DMS153 treated with DMSO at 0.1 percent for 48 hours (cell line): ENCODE data around the gene GTSF1L.

Source experiments
- DNase-seq: peaks from one replicate; lab custom pipeline; 2025; ENCODE audit not compliant: unreplicated experiment; lab: John Stamatoyannopoulos, UW

The GTSF1L gene

DNA sequence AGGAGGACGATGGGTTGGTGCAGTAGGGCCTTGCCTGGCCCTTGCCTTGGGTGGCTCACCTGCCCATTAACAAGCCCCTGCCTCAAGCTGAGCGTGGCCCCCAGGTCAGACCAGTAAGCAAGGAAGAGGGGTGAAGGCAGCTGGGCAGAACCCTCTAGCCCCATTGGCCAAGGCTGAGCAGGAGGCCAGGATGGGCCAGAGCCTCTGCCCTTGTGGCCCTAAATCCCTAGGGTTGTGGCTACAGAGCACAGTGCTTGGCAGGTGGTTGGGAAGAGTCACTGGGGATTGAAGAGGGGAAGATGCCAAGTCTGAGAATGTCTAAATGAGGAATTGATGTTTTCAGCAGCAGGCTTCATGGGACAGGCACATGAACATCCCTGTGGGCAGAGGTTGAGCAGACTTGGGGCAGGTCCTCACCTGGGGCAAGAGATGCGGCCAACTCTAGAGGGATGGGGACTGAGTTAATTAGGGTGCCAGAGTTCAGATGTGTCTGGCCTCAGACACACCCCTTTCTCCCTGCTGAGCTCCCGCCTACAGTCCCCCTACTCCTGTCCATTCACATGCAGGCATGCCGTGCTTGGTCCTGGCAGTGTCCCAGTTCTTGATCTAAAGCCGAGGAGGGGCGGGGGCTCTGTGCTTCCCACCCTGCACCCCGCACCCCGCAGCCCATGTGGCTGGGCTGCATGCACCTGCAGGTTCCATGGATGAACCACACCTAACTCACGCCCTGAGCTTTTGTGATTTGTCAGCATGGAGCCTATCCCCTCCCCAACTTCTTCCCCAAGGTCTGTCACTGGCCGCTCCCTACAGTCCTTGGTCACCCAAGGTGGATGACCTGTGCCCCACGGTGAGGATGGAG lies 9.8 kb downstream of the GTSF1L start:
- DNase-seq = no peak

DNA sequence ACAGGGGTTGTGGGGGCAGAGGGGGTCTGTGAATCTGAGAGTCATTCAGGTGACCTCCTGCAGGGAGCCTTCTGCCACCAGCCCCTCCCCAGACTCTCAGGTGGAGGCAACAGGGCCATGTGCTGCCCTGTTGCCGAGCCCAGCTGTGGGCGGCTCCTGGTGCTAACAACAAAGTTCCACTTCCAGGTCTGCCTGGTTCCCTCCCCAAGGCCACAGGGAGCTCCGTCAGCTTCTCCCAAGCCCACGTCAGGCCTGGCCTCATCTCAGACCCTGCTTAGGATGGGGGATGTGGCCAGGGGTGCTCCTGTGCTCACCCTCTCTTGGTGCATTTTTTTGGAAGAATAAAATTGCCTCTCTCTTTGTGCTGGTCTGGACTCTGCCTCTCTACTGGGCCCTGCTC lies 10.7 kb downstream of the GTSF1L start:
- no peak for DNase-seq

- no peak for DNase-seq
Measured at GRCh38 chr20:43715511-43715910, 11.3 kb downstream of the GTSF1L start.

- DNase-seq = no peak
Measured at GRCh38 chr20:43715044-43715443, 11.8 kb downstream of the GTSF1L start.

- no peak for DNase-seq
Measured at GRCh38 chr20:43711098-43711654, 15.6 kb downstream of the GTSF1L start.

DNA sequence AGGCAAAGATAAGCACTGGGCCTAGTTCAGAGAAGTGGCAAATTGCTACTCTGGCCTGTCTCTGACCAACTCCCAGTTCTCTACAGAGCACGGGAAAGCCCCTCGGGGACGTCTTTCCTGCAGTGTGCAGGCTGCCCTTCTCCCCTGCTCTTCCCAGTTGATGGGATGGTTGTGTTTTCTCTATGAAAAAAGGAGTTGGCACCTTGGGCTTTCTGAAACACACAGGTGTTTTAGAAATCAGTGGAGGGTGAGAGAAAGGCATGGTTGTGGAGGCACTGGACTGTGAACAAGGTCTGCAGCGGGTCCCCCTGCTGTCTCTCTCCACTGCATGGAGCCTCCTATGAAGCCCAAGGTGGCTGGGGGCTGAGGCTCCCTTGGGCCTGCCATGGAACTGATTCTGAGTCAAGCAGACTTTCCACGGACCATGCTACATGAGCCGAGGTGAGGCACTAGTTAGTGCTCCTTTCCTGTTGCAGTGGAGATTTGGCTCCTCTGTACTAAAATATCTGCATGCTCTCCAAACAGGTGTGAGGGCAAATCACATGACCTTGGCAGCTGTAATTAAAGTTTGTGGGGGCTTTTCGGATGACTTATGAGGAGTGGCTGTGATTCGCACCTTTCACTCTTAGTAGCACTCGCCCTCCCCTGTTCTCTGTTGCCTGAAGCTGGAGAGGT lies 16.3 kb downstream of the GTSF1L start:
- DNase-seq = no peak

DNA sequence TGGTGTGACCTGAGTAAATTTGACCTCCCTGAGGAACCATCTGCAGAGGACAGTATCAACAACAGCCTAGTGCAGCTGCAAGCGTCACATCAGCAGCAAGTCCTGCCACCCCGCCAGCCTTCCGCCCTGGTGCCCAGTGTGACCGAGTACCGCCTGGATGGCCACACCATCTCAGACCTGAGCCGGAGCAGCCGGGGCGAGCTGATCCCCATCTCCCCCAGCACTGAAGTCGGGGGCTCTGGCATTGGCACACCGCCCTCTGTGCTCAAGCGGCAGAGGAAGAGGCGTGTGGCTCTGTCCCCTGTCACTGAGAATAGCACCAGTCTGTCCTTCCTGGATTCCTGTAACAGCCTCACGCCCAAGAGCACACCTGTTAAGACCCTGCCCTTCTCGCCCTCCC lies 24.3 kb downstream of the GTSF1L start:
- no peak for DNase-seq

GRCh38 chr20:43700627-43701026 lies 26.2 kb downstream of the GTSF1L start:
- no peak for DNase-seq

- no peak for DNase-seq
Measured at GRCh38 chr20:43699941-43700565, 26.7 kb downstream of the GTSF1L start.

GRCh38 chr20:43695571-43695970 lies 31.2 kb downstream of the GTSF1L start:
- DNase-seq = no peak

- DNase-seq = no peak
Measured at GRCh38 chr20:43694763-43695162, 32.0 kb downstream of the GTSF1L start.

DNA sequence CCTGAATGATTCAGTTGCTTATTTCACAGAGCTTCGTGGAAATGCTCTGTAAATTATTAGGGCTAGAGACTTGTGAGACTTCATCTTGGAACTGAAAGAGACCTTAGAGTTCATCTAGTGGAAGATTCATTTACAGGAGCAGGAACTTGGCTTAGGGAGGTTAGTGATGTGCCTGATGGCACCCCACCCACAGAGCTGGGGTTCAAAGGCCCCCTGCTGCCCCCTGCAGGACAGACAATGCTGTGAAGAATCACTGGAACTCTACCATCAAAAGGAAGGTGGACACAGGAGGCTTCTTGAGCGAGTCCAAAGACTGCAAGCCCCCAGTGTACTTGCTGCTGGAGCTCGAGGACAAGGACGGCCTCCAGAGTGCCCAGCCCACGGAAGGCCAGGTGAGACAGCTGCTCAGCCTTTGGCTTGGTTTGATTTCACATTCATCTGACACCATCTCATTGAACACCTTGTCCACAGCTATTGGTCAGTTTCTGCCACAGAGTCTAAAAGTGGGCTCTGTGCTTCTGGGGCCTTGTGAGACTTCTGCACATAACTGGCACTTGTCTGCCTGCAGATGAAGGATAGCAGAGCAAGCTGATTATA lies 34.8 kb downstream of the GTSF1L start:
- DNase-seq = peak; percentile 10

DNA sequence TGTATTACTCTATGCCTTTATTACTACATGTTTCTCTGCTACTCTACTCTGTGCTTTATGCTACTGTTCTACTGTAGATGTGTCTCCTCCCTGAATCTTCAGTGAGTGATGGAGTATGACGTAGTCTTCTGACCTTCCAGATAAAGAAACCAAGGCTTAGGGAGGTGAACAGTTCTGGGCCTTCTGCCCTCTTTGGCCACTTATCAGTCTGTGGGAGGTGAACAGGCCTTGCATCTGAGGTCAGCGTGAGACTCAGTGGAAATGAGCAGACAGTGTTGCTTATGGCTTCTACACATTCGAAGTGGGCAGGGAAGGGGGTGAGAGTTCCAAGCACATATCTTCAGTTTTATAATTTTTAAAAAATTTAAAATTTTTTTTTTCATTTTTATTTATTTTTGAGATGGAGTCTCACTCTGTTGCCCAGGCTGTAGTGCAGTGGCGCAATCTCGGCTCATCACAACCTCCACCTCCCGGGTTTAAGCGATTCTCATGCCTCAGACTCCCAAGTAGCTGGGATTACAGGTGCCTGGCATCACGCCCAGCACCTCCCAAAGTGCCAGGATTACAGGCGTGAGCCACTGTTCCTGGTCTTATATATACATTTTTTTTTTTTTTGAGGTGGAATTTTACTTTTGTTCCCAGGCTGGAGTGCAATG lies 35.7 kb downstream of the GTSF1L start:
- no peak for DNase-seq

GRCh38 chr20:43689165-43689564 lies 37.6 kb downstream of the GTSF1L start:
- DNase-seq = no peak

- no peak for DNase-seq
Measured at GRCh38 chr20:43686820-43687219, 40.0 kb downstream of the GTSF1L start.

GRCh38 chr20:43682446-43682845 lies 44.4 kb downstream of the GTSF1L start:
- no peak for DNase-seq

- no peak for DNase-seq
Measured at GRCh38 chr20:43681991-43682410, 44.8 kb downstream of the GTSF1L start.

DNA sequence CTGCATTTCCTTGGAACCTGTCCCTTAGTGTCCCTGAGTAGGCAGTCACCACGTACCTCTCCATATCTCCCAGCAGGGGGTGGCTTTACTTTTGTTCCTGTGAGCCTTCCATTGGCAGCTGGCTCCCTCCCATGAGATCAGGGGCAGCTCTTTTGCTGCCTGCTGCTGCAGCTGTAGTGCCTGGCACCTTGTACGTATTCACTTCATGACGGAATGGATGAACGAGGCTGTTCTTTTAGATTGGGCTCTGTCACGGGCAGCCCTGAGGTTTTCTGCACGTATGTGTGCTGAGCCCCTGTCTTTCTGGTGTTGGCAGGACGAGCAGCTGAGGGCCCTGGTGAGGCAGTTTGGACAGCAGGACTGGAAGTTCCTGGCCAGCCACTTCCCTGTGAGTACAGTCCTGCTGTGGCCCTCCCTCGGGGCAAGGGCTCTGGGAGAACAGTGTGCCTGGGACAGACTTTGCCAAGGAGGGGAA lies 45.3 kb downstream of the GTSF1L start:
- DNase-seq = no peak

- DNase-seq = no peak
Measured at GRCh38 chr20:43680981-43681380, 45.8 kb downstream of the GTSF1L start.

GRCh38 chr20:43676368-43676767 lies 50.4 kb downstream of the GTSF1L start:
- DNase-seq = no peak
